NCI-H146 treated with DMSO at 0.1 percent for 48 hours (cell line): ENCODE results near the gene FHL1.
A peak's percentile ranks its signal among the peaks of the same experiment; 100 is the strongest.

Experiments
- DNase-seq: peaks from one replicate; lab custom pipeline; 2025; ENCODE audit not compliant: unreplicated experiment; lab: John Stamatoyannopoulos, UW

Gene FHL1

GRCh38 chrX:136250191-136251040 is 103.1 kb downstream of the FHL1 start:
- DNase-seq, result no peak

GRCh38 chrX:136251041-136251991 is 104.0 kb downstream of the FHL1 start, which contains the start of gene MAP7D3:
TSS of gene MAP7D3 (minus strand) at chrX:136251400. CDS start at chrX:136251358, 42 bp downstream.
- peak; percentile 30 for DNase-seq

- DNase-seq, result no peak
These were observed 108.2 kb downstream of the FHL1 start for GRCh38 chrX:136255541-136255940.

GRCh38 chrX:136256026-136256425 is 108.7 kb downstream of the FHL1 start:
- DNase-seq, result no peak

GRCh38 chrX:136258951-136259350 is 111.6 kb downstream of the FHL1 start:
- DNase-seq, result no peak

- no peak for DNase-seq
These were observed 112.2 kb downstream of the FHL1 start for GRCh38 chrX:136259543-136259942.

GRCh38 chrX:136260776-136261175 is 113.4 kb downstream of the FHL1 start:
- DNase-seq, result no peak
